Ectodermal cell (in vitro differentiated cells): Measurements from ENCODE around the gene ARFRP1.

Source experiments
- H3K27ac ChIP-seq: 2 replicates; pipeline ENCODE4 v1.7.0; 2013; ENCODE audit warnings: mild to moderate bottlenecking, low read depth, low read length; ENCODE audit not compliant: insufficient read depth, poor library complexity, severe bottlenecking
- H3K27me3 ChIP-seq: 2 replicates; pipeline ENCODE4 v1.7.0; 2013; ENCODE audit warnings: mild to moderate bottlenecking, low read length; ENCODE audit not compliant: insufficient read depth, control insufficient read depth, poor library complexity, severe bottlenecking
- H3K36me3 ChIP-seq: one replicate; pipeline ENCODE4 v1.7.0; 2013; ENCODE audit warnings: low read length; ENCODE audit not compliant: control insufficient read depth, insufficient read depth
- H3K4me1 ChIP-seq: one replicate; pipeline ENCODE4 v1.7.0; 2013; ENCODE audit warnings: low read length; ENCODE audit not compliant: control insufficient read depth, insufficient read depth
- H3K4me3 ChIP-seq: 2 replicates; pipeline ENCODE4 v1.7.0; 2013; ENCODE audit warnings: low read depth, low read length, control low read depth; ENCODE audit not compliant: insufficient read depth
- H3K9me3 ChIP-seq: 2 replicates; pipeline ENCODE4 v1.7.0; 2013; ENCODE audit warnings: mild to moderate bottlenecking, low read length, moderate library complexity; ENCODE audit not compliant: control insufficient read depth
- WGBS, 2 experiments: methylation state at CpG; one replicate each; pipeline ENCODE4 v1.1.7; 2013; ENCODE audit warnings: missing lambda C conversion rate in 2 of 2; 5-methylcytosine and 5-hydroxymethylcytosine counted together

ARFRP1 gene

DNA sequence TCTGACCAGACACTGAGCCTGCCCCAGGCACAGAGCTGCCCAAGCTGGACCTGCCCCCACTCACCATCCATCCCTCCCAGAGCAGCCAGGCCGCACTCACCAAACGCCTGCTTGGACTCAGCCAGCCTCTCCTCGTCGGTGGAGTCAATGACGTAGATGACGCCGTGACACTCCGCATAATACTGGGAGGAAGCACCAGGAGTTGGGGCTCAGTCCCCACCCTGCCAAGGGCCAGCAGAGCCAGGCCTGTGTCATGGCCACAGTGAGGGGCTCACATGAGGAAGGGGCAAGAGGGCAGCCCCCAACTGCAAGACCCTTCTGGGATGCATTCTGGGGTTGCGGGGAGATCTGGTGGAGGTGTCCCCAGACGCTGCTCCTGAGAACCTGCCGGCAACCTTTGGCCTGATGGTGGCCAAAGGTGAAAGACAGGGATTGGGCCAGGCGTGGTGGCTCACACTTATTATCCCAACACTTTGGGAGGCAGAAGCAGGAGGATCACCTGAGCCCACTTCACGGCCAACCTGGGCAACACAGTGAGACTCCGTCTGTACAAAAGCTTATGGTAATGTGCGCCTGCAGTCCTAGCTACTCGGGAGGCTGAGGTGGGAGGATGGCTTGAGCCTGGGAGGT is 5.6 kb downstream of the ARFRP1 start:
- H3K27me3 ChIP-seq, result no peaks in the 10 kb centered on the region
- H3K4me3 ChIP-seq, result no peak overlapping the region
- WGBS, 2 experiments, result 93% methylated on average over 16 of the region's 16 CpGs
- H3K36me3 ChIP-seq, result peaks cover 13% of the 10 kb centered on the region
- H3K4me1 ChIP-seq, result no peaks in the 10 kb centered on the region
- H3K9me3 ChIP-seq, result no peaks in the 10 kb centered on the region
- H3K27ac ChIP-seq, result no peak overlapping the region

DNA sequence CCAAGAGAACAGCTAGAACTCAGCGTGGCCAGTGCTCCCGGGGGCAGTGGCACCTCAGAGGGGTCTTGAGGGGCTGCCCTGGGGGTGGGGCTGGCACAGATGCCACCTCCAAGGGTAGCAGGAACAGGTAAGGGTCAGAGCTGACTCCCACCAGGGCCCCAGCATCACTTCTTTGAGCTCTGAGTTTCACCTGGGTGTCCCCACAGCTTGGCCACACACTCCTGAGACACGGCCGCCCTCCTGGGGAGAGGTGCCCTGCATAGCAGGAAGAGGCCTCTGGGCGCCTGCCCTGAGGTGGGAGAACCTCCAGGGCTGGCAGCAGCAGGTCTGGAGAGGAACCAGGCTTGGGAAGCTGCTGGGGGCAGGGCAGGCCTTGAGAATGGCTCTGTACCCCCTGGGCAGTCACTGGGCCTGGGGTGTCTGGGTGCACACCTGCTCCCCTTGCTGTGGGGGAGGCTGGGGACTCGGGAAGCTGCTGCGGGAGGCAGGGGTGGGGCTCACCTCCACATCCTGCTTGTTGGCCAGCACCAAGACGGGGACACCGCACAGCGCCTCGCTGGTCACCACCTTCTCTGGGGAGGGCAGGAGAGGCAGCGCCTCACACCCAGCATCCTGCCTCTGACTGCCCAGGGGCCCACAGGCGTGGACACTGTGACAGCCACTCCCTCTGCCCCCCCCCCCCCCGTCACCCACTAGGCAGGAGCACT is 6.3 kb downstream of the ARFRP1 start:
- H3K27me3 ChIP-seq, result no peaks in the 10 kb centered on the region
- H3K4me3 ChIP-seq, result no peak overlapping the region
- H3K4me1 ChIP-seq, result peaks cover 5% of the 10 kb centered on the region
- peaks cover 12% of the 10 kb centered on the region for H3K36me3 ChIP-seq
- no peaks in the 10 kb centered on the region for H3K9me3 ChIP-seq
- WGBS, 2 experiments, result 91 to 93% methylated on average over 13 to 14 of the region's 14 CpGs
- H3K27ac ChIP-seq, result no peak overlapping the region

DNA sequence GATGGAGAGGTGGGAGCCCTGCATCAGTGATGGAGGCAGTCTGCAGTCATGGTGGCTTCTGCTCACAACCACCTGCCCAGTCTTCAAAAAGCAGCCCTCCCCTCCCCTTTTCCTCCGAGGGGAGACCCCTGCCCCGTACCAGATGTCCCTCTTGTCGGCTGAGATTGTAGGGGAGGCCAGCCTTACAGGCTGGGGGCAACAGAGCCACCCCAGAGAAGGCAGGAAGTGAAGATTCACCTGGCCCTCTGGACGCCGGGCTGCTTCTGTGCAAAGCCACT is 6.8 kb downstream of the ARFRP1 start:
- H3K4me3 ChIP-seq, result no peak overlapping the region
- H3K36me3 ChIP-seq, result peaks cover 8% of the 10 kb centered on the region
- no peak overlapping the region for H3K27ac ChIP-seq
- 93 to 96% methylated on average over 5 of the region's 5 CpGs for WGBS, 2 experiments
- H3K27me3 ChIP-seq, result no peaks in the 10 kb centered on the region
- H3K4me1 ChIP-seq, result peaks cover 5% of the 10 kb centered on the region
- no peaks in the 10 kb centered on the region for H3K9me3 ChIP-seq

DNA sequence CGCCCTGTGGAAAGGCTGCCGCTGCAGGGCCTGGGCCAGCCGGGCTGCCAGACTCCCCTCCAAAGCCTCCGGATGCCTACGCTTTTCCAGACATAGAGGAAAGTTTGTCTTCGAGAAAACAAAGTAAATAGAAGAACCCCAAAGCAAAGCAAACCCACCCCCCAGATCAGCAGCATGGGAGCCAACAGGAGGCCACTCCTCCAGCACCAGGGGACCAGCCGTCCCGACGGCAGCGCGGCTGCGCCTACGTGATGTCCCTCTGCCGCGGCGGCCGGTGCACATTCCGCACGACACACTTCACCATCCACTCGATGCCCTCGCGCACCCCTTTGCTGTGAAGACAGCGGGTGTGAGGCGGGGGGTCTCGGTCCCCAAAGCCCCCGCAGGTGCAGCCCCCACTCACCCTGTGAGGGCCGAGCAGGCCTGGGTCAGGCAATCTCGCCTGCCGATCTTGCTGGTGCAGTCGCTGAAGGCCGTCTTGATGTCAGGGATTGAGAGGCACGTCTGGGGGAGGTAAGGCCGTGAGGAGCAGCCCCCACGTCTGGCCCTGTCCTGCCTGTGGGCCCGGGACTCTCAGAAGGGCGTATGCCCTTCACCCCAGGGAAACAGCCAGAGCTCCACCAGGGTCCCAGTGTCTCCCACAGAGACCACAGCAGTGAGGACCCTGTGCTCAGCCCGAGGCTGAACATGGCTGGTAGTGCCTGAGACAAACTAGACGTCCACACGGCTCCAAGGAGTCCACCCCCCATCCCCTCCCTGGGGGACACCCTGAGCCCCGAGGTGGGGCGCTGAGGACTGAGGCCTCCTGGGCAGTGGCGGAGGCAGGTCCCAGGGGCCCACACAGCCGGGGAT is 7.4 kb downstream of the ARFRP1 start:
- no peak overlapping the region for H3K27ac ChIP-seq
- 95% methylated on average over 43 of the region's 43 CpGs for WGBS, 2 experiments
- H3K36me3 ChIP-seq, result peaks cover 8% of the 10 kb centered on the region
- no peaks in the 10 kb centered on the region for H3K9me3 ChIP-seq
- peaks cover 5% of the 10 kb centered on the region for H3K4me1 ChIP-seq
- H3K4me3 ChIP-seq, result no peak overlapping the region
- H3K27me3 ChIP-seq, result no peaks in the 10 kb centered on the region

DNA sequence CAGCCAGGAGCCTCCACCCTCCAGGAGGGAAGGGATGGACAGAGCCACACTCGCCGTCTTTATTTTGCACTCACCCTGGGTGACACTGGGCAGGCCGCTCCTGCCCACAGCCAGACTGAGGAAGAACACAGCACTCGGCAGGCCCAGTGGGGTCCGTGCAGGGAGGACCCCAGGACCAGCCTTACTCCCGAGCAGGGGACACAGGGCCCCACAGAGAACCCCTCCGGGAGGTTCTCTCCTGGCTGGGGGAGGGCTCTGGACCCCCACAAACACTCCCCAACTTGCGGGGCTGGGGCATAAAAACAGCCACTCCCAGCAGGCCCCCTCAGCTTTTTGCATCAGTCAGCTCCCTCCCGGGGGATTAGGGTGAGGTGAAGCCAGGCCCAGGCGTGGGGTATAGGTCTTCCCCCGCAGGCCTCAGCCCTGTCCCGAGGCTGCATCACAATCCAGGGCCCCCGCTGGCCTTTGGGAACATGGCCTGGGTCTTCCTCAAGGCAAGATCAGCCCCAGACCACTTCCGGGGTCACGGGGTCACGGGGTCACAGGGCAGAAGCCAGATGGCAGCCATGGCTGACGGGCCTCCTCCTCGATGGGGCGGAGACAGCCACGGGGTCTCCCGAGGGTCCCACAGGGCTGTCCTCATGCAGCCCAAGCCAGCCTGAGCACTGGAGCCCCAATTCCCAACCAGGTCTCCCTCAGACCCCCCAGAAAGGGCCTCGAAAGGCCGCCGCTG is 8.1 kb downstream of the ARFRP1 start:
- WGBS, 2 experiments, result 86 to 89% methylated on average over 24 of the region's 24 CpGs
- no peaks in the 10 kb centered on the region for H3K27me3 ChIP-seq

DNA sequence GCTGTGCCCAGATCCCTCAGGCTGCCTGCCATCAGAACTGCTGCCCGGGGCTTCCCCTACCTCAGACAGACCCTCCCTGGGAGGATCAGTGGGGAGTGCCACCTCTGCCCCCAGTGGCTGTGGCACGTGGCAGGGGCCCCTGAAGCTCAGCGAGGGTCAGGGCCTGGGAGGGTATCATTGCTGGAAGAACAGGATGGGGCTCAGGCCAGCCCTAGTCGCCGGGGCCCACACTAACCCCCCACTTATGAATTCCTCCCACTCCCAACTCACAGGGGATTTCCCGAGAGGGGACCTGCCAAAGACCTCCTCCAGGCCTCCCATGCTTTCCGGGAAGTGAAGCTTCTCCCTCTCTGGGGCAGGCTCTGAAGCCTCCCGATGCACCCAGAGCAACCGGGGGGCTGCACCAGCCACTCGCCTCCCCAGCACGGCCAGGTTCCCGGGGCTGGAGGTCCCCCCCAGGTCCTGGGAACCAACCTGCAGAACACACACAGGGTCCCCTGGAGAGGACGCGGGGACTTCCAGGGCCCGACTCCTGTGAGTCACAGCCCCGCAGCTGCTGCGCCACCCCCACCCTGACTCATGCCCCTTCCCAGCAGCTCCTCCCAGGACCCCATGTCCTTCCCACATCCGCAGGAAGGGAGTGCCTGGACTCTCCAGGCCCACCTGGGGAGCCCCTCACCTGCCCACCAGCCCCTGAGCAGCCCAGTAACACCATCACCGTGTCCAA is 8.9 kb downstream of the ARFRP1 start:
- peaks cover 5% of the 10 kb centered on the region for H3K4me1 ChIP-seq
- H3K27me3 ChIP-seq, result no peaks in the 10 kb centered on the region
- peak overlapping the region; percentile 44 for H3K27ac ChIP-seq
- no peaks in the 10 kb centered on the region for H3K36me3 ChIP-seq
- 68 to 74% methylated on average over 19 of the region's 19 CpGs for WGBS, 2 experiments
- no peak overlapping the region for H3K4me3 ChIP-seq
- no peaks in the 10 kb centered on the region for H3K9me3 ChIP-seq

More for the DNA sequence above, 8.1 kb downstream of the ARFRP1 start:
- peaks cover 1% of the 10 kb centered on the region for H3K36me3 ChIP-seq
- no peak overlapping the region for H3K4me3 ChIP-seq
- no peaks in the 10 kb centered on the region for H3K9me3 ChIP-seq
- peaks cover 5% of the 10 kb centered on the region for H3K4me1 ChIP-seq
- H3K27ac ChIP-seq, result peak overlapping the region; percentile 44

DNA sequence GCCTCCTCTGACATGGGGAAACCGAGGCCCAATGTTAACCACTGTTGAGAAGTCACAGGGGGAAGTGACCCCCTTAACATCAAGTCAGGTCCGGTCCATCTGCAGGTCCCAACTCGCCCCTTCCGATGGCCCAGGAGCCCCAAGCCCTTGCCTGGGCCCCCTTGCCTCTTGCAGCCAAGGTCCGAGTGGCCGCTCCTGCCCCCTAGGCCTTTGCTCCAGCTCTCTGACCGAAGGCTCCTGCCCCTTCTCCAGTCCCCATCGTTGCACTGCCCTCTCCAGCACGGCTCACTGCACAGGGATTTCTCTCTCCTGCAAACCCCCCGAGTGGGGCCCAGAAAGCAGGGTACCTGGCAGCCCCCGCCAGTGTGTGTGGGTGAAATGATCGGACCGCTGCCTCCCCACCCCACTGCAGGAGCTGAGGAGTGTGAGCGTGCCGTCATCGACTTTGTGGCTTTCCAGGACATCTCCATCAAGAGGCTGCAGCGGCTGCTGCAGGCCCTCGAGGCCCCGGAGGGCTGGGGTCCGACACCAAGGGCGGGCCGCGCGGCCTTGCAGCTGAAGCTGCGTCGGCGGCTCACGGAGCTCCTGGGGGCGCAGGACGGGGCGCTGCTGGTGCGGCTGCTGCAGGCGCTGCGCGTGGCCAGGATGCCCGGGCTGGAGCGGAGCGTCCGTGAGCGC is 9.8 kb downstream of the ARFRP1 start:
- Histone ChIP-seq H3K27ac (no peak overlapping the region), H3K27me3 (no peaks in the 10 kb centered on the region), H3K4me1 (peaks cover 5% of the 10 kb centered on the region), H3K36me3 (no peaks in the 10 kb centered on the region), H3K9me3 (no peaks in the 10 kb centered on the region), H3K4me3 (no peak overlapping the region)
- 91 to 92% methylated on average over 40 of the region's 40 CpGs for WGBS, 2 experiments

DNA sequence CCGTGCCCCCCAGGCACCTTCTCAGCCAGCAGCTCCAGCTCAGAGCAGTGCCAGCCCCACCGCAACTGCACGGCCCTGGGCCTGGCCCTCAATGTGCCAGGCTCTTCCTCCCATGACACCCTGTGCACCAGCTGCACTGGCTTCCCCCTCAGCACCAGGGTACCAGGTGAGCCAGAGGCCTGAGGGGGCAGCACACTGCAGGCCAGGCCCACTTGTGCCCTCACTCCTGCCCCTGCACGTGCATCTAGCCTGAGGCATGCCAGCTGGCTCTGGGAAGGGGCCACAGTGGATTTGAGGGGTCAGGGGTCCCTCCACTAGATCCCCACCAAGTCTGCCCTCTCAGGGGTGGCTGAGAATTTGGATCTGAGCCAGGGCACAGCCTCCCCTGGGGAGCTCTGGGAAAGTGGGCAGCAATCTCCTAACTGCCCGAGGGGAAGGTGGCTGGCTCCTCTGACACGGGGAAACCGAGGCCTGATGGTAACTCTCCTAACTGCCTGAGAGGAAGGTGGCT is 10.4 kb downstream of the ARFRP1 start:
- H3K27me3 ChIP-seq, result no peaks in the 10 kb centered on the region
- peaks cover 5% of the 10 kb centered on the region for H3K4me1 ChIP-seq
- no peak overlapping the region for H3K27ac ChIP-seq
- WGBS, 2 experiments, result 90 to 91% methylated on average over 7 of the region's 7 CpGs
- no peaks in the 10 kb centered on the region for H3K9me3 ChIP-seq
- H3K36me3 ChIP-seq, result no peaks in the 10 kb centered on the region
- H3K4me3 ChIP-seq, result no peak overlapping the region

DNA sequence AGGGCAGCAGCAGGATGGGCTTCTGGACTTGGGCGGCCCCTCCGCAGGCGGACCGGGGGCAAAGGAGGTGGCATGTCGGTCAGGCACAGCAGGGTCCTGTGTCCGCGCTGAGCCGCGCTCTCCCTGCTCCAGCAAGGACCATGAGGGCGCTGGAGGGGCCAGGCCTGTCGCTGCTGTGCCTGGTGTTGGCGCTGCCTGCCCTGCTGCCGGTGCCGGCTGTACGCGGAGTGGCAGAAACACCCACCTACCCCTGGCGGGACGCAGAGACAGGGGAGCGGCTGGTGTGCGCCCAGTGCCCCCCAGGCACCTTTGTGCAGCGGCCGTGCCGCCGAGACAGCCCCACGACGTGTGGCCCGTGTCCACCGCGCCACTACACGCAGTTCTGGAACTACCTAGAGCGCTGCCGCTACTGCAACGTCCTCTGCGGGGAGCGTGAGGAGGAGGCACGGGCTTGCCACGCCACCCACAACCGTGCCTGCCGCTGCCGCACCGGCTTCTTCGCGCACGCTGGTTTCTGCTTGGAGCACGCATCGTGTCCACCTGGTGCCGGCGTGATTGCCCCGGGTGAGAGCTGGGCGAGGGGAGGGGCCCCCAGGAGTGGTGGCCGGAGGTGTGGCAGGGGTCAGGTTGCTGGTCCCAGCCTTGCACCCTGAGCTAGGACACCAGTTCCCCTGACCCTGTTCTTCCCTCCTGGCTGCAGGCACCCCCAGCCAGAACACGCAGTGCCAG is 11.0 kb downstream of the ARFRP1 start, which contains the start of gene TNFRSF6B:
TNFRSF6B (plus strand) TSS at position 25 of the 729 bp plus-strand sequence; CDS start at position 141, 116 bp downstream.
- Histone ChIP-seq H3K27me3 (no peaks in the 10 kb centered on the region), H3K4me1 (peaks cover 5% of the 10 kb centered on the region), H3K36me3 (no peaks in the 10 kb centered on the region), H3K27ac (no peak within 1 kb of the TSS), H3K4me3 (peak within 1 kb of the TSS; percentile 4), H3K9me3 (no peaks in the 10 kb centered on the region)
- WGBS, 2 experiments, result 72 to 74% methylated on average over 52 of the region's 52 CpGs
